PC-3 (cell line): ENCODE data around the gene ZNF71. TPM values are rescaled to one million over a fixed set of nuclear protein-coding genes. Genes with fewer than 3 reads are reported as not detected.

Experiments
- ATAC-seq: fragments of 200-7000 bp; cut with Tn5 transposase; 2 replicates; pipeline ENCODE4 v1.9.1; 2020; ENCODE audit warnings: mild to moderate bottlenecking, moderate library complexity
- BruUV-seq: library from RNA; stranded (reverse); fragments of 400-500 nt; replicated peaks from 2 replicates; lab custom pipeline; 2021; lab: Mats Ljungman, UMichigan
- CTCF ChIA-PET: fragments of 300-600 bp; sonication (Branson Sonifier 250); formaldehyde crosslinking; loops from one replicate; lab custom pipeline; 2022; ENCODE audit warnings: antibody characterized with exemption; lab: Charles Lee
- POLR2A ChIA-PET: fragments of 300-600 bp; sonication (Branson Sonifier 250); formaldehyde crosslinking; loops from one replicate; lab custom pipeline; 2022; ENCODE audit warnings: antibody characterized with exemption; ENCODE audit not compliant: unreplicated experiment; lab: Charles Lee
- DNase-seq: peaks from one replicate; pipeline ENCODE4 v3.0.0-alpha.2; 2015
- H2AFZ ChIP-seq: fragments of 300-600 bp; sonication (generic); 2 replicates; pipeline ENCODE4 v1.6.0; 2016; ENCODE audit warnings: antibody characterized with exemption, low read length
- H3F3A ChIP-seq: fragments of 300-600 bp; sonication (generic); one replicate; pipeline ENCODE4 v1.6.0; 2017; ENCODE audit warnings: antibody characterized with exemption, low read length, control low read depth, mild to moderate bottlenecking; ENCODE audit not compliant: unreplicated experiment
- H3K27ac ChIP-seq: fragments of 300-600 bp; sonication (generic); 2 replicates; pipeline ENCODE4 v1.5.1; 2016; ENCODE audit warnings: mild to moderate bottlenecking, low read length
- H3K27me3 ChIP-seq: fragments of 300-600 bp; sonication (generic); 2 replicates; pipeline ENCODE4 v1.6.1; 2016; ENCODE audit warnings: low read length, mixed read lengths
- H3K36me3 ChIP-seq: fragments of 300-600 bp; sonication (generic); 2 replicates; pipeline ENCODE4 v1.6.1; 2016; ENCODE audit warnings: low read depth, mixed run types, low read length, mixed read lengths
- H3K4me1 ChIP-seq: fragments of 300-600 bp; sonication (generic); 2 replicates; pipeline ENCODE4 v1.5.1; 2016; ENCODE audit warnings: low read length; ENCODE audit not compliant: insufficient read depth
- H3K4me2 ChIP-seq: fragments of 300-600 bp; sonication (generic); 2 replicates; pipeline ENCODE4 v1.6.0; 2016; ENCODE audit warnings: low read length
- H3K4me3 ChIP-seq: fragments of 300-600 bp; sonication (generic); 2 replicates; pipeline ENCODE4 v1.5.1; 2016; ENCODE audit warnings: mild to moderate bottlenecking, low read length, mixed read lengths
- H3K79me2 ChIP-seq: fragments of 300-600 bp; sonication (generic); 2 replicates; pipeline ENCODE4 v1.6.1; 2017; ENCODE audit warnings: low read length, mixed read lengths
- H3K9ac ChIP-seq: fragments of 300-600 bp; sonication (generic); 2 replicates; pipeline ENCODE4 v1.6.0; 2016; ENCODE audit warnings: mild to moderate bottlenecking, low read length
- H3K9me2 ChIP-seq: fragments of 300-600 bp; sonication (generic); replicated peaks from 2 replicates; pipeline ENCODE4 v1.6.1; 2016; ENCODE audit warnings: mixed run types, low read length, mixed read lengths
- H3K9me3 ChIP-seq: fragments of 300-600 bp; sonication (generic); 2 replicates; pipeline ENCODE4 v1.6.1; 2016; ENCODE audit warnings: low read length, mixed read lengths
- H4K20me1 ChIP-seq: fragments of 300-600 bp; sonication (generic); 2 replicates; pipeline ENCODE4 v1.6.1; 2016; ENCODE audit warnings: low read length, mixed read lengths
- EZH2 ChIP-seq: fragments of 300-600 bp; sonication (generic); IDR thresholded peaks from one replicate; pipeline ENCODE4 v1.6.1; 2017; ENCODE audit warnings: antibody characterized with exemption, mild to moderate bottlenecking, low read length; ENCODE audit not compliant: unreplicated experiment
- EZH2phosphoT487 ChIP-seq: fragments of 300-600 bp; sonication (generic); IDR thresholded peaks from 2 replicates; pipeline ENCODE4 v1.6.1; 2018; ENCODE audit warnings: mild to moderate bottlenecking, antibody characterized with exemption, low read length, borderline replicate concordance
- intact Hi-C: fragments of 100-400 bp; cut with micrococcal nuclease; formaldehyde crosslinking; loops from 2 replicates; pipeline ENCODE4 v1.9.0; 2023
- total RNA-seq: library from RNA; depleted of rRNA; stranded (reverse); fragments of >200 nt; gene quantifications from 2 replicates; pipeline ENCODE4 v1.2.3, GENCODE V29; 2014
- TF ChIP-seq, protein P1 (sequence below): fragments of 300-600 bp; sonication (generic); conservative IDR thresholded peaks from 2 replicates; pipeline ENCODE4 v1.5.1; 2017; ENCODE audit warnings: antibody characterized with exemption, low read depth, mild to moderate bottlenecking, low read length

ZNF71 gene
- total RNA-seq, 1 experiment from 2014 or later = 14.2 TPM

- TF ChIP-seq EZH2 = no peak
- TF ChIP-seq, protein P1, sequence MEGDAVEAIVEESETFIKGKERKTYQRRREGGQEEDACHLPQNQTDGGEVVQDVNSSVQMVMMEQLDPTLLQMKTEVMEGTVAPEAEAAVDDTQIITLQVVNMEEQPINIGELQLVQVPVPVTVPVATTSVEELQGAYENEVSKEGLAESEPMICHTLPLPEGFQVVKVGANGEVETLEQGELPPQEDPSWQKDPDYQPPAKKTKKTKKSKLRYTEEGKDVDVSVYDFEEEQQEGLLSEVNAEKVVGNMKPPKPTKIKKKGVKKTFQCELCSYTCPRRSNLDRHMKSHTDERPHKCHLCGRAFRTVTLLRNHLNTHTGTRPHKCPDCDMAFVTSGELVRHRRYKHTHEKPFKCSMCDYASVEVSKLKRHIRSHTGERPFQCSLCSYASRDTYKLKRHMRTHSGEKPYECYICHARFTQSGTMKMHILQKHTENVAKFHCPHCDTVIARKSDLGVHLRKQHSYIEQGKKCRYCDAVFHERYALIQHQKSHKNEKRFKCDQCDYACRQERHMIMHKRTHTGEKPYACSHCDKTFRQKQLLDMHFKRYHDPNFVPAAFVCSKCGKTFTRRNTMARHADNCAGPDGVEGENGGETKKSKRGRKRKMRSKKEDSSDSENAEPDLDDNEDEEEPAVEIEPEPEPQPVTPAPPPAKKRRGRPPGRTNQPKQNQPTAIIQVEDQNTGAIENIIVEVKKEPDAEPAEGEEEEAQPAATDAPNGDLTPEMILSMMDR = no peak
- TF ChIP-seq EZH2phosphoT487 = no peak
- CTCF ChIA-PET = no interaction called here
- no peak overlapping the region for H2AFZ ChIP-seq
- no peaks in the 10 kb centered on the region for H3K27me3 ChIP-seq
- POLR2A ChIA-PET = no interaction called here
- no peak overlapping the region for H3K4me2 ChIP-seq
- no peaks in the 10 kb centered on the region for H3K9me2 ChIP-seq
- no peaks in the 10 kb centered on the region for H3K4me1 ChIP-seq
- intact Hi-C loops = no loop called here
- H3K4me3 ChIP-seq = no peak overlapping the region
- H3K36me3 ChIP-seq = peaks cover 89% of the 10 kb centered on the region
- H3K9ac ChIP-seq = no peak overlapping the region
- no TSS peak for BruUV-seq
- no peak for ATAC-seq
- no peaks in the 10 kb centered on the region for H3K79me2 ChIP-seq
- no peak for DNase-seq
- no peaks in the 10 kb centered on the region for H4K20me1 ChIP-seq
- no peaks in the 10 kb centered on the region for H3F3A ChIP-seq
- H3K9me3 ChIP-seq = peaks cover 43% of the 10 kb centered on the region
- no peak overlapping the region for H3K27ac ChIP-seq
These were observed 24.0 kb downstream of the ZNF71 start for GRCh38 chr19:56619121-56619520.

GRCh38 chr19:56622374-56622773, 27.3 kb downstream of the ZNF71 start:
- Histone ChIP-seq H3K9me3 (peaks cover 29% of the 10 kb centered on the region; the same call in 1 of the 2 replicates), H3K4me2 (no peak overlapping the region), H3F3A (no peaks in the 10 kb centered on the region), H3K9me2 (no peaks in the 10 kb centered on the region), H2AFZ (no peak overlapping the region), H3K9ac (no peak overlapping the region), H3K4me1 (no peaks in the 10 kb centered on the region), H3K79me2 (no peaks in the 10 kb centered on the region), H3K4me3 (no peak overlapping the region), H3K27me3 (no peaks in the 10 kb centered on the region), H3K27ac (no peak overlapping the region), H4K20me1 (no peaks in the 10 kb centered on the region), H3K36me3 (peaks cover 74% of the 10 kb centered on the region)
- CTCF ChIA-PET = no interaction called here
- intact Hi-C loops = no loop called here
- POLR2A ChIA-PET = no interaction called here
- TF ChIP-seq, protein P1 = no peak
- no TSS peak for BruUV-seq
- no peak for DNase-seq
- ATAC-seq = no peak

DNA sequence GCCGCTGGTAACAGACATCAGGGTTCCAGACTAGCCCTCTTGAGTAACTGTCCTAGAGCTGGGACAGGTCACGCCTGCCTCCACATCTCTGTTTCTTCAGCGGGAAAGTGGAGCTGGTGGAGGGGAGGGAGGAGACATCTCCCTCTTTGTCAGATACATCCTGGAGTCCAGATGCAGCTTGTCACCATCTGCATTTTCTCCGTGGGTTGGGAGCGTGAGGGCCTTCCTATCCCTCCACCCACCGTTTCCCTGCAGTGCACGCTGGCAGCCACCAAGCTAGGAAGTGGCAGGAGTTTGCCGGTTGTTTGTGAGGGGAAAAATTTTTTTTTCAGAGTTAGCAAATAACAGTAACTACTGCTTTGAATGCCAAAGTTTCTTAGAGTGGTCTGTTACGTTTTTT, 27.9 kb downstream of the ZNF71 start:
- CTCF ChIA-PET = no interaction called here

More for the DNA sequence above, 27.9 kb downstream of the ZNF71 start:
- Histone ChIP-seq H3K9me3 (peaks cover 29% of the 10 kb centered on the region; the same call in 1 of the 2 replicates), H2AFZ (no peak overlapping the region), H3K27ac (no peak overlapping the region), H4K20me1 (no peaks in the 10 kb centered on the region), H3K4me3 (no peak overlapping the region), H3K36me3 (peaks cover 68% of the 10 kb centered on the region), H3K27me3 (no peaks in the 10 kb centered on the region), H3K4me2 (no peak overlapping the region), H3K9me2 (no peaks in the 10 kb centered on the region), H3K79me2 (no peaks in the 10 kb centered on the region), H3K9ac (no peak overlapping the region), H3F3A (no peaks in the 10 kb centered on the region), H3K4me1 (no peaks in the 10 kb centered on the region)
- ATAC-seq = no peak
- no peak for DNase-seq
- BruUV-seq = no TSS peak
- TF ChIP-seq, protein P1 = no peak
- intact Hi-C loops = no loop called here
- POLR2A ChIA-PET = no interaction called here
